Psoas muscle (tissue), 8 donors: Measurements from ENCODE around the gene SUGP2. TPM values are rescaled to one million over a fixed set of nuclear protein-coding genes. Genes with fewer than 3 reads are reported as not detected.
A peak's percentile ranks its signal among the peaks of the same experiment; 100 is the strongest.

Experiments used
- ATAC-seq, 4 donors: fragments of 200-7000 bp; cut with Tn5 transposase; one replicate each; pipeline ENCODE4 v1.9.1; 2020; ENCODE audit warnings: moderate library complexity in 3 of 4, mild to moderate bottlenecking in 2 of 4
- DNase-seq, 2 donors: peaks; one replicate each; pipeline ENCODE4 v3.0.0-alpha.2; 2020
- H3K27ac ChIP-seq: fragments of 200-600 bp; one replicate; pipeline ENCODE4 v1.8.0; 2022
- H3K27me3 ChIP-seq, 3 donors: fragments of 200-600 bp in 1 of 3; one replicate each; pipeline versions ENCODE4 v1.6.1 to v1.8.0; 2013 to 2022; ENCODE audit warnings: low read length in 2 of 3, mild to moderate bottlenecking in 2 of 3, moderate library complexity in 1 of 3; ENCODE audit not compliant: insufficient read depth in 3 of 3
- H3K36me3 ChIP-seq, 2 donors: fragments of 200-600 bp in 1 of 2; one replicate each; pipeline versions ENCODE4 v1.6.1 to v1.8.0; 2013 to 2022; ENCODE audit warnings: low read depth in 1 of 2, mild to moderate bottlenecking in 1 of 2, moderate library complexity in 1 of 2; ENCODE audit not compliant: insufficient read depth in 1 of 2
- H3K4me1 ChIP-seq: fragments of 200-600 bp; one replicate; pipeline ENCODE4 v1.8.0; 2022
- H3K4me3 ChIP-seq: fragments of 200-600 bp; one replicate; pipeline ENCODE4 v1.8.0; 2022; ENCODE audit warnings: mild to moderate bottlenecking
- H3K9me3 ChIP-seq: fragments of 200-600 bp; one replicate; pipeline ENCODE4 v1.8.0; 2022
- WGBS, 3 donors: extraction: QIAGEN DNeasy Blood & Tissue Kit; methylation state at CpG; one replicate each; pipeline versions ENCODE4 v1.1.6 to v1.1.7; 2013; 5-methylcytosine and 5-hydroxymethylcytosine counted together
- intact Hi-C, 2 donors: fragments of 100-400 bp; cut with DNase I; formaldehyde crosslinking; loops; one replicate each; pipeline versions ENCODE4 v1.11.0 to v1.14.2; 2022
- polyA plus RNA-seq, 3 donors: library from polyadenylated mRNA; stranded (reverse); fragments of 200-250 nt; gene quantifications; one replicate each; pipeline ENCODE4 v1.2.3, GENCODE V29; 2013
- total RNA-seq, 4 donors: library from RNA; stranded (reverse); fragmentation: NEBNext Ultra II Directional in 2 of 4; extraction: Animal tissue kit (Norgen Biotek cat#: 25700) in 2 of 4; gene quantifications; one replicate each; pipeline versions ENCODE4 v1.2.1 to v1.2.4, GENCODE V29; 2021 to 2023
- TF ChIP-seq, protein P1 (sequence below): fragments of 200-600 bp; IDR thresholded peaks from one replicate; pipeline ENCODE4 v1.8.0; 2022; ENCODE audit warnings: antibody characterized with exemption
- donor health status: healthy with polysubstance abuse.
- donor health status: DM: no; HTN: no; CAD: no; lungs with moderate emphysema.
- donor health status: Bipolar disorder and iron deficiency.
- donor health status: healthy.
- donor health status: DM: yes; HTN: yes; CAD: no.
- donor health status: DM: no; HTN: no; CAD: no.
- donor health status: DM: no; HTN: no; CAD: no.
- donor health status: DM: yes; HTN: yes; CAD: no.

Gene SUGP2
- total and polyA plus RNA-seq, 7 donors = 31.8 to 53.3 (median 43.9) TPM

GRCh38 chr19:18941628-18942354 lies 91.5 kb downstream of the SUGP2 start:
- DNase-seq (no peak), ATAC-seq (no peak)
- H3K27ac ChIP-seq = peak overlapping the region; percentile 60
- H3K36me3 ChIP-seq = peaks cover 0 to 26% of the 10 kb centered on the region in 2 donors
- H3K27me3 ChIP-seq = no peaks in the 10 kb centered on the region
- no peaks in the 10 kb centered on the region for H3K9me3 ChIP-seq
- TF ChIP-seq, protein P1, sequence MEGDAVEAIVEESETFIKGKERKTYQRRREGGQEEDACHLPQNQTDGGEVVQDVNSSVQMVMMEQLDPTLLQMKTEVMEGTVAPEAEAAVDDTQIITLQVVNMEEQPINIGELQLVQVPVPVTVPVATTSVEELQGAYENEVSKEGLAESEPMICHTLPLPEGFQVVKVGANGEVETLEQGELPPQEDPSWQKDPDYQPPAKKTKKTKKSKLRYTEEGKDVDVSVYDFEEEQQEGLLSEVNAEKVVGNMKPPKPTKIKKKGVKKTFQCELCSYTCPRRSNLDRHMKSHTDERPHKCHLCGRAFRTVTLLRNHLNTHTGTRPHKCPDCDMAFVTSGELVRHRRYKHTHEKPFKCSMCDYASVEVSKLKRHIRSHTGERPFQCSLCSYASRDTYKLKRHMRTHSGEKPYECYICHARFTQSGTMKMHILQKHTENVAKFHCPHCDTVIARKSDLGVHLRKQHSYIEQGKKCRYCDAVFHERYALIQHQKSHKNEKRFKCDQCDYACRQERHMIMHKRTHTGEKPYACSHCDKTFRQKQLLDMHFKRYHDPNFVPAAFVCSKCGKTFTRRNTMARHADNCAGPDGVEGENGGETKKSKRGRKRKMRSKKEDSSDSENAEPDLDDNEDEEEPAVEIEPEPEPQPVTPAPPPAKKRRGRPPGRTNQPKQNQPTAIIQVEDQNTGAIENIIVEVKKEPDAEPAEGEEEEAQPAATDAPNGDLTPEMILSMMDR = no peak
- H3K4me1 ChIP-seq = peaks cover 8% of the 10 kb centered on the region
- 62 to 69% (median 62%) methylated on average over 18 of the region's 18 CpGs for WGBS, 3 donors
- intact Hi-C loops = loop anchor here in 1 of 2 donors (2.0 to 5.0 kb wide), 2 partner anchors 46 to 47 kb away; no protein-coding TSS in a partner anchor
- H3K4me3 ChIP-seq = peak overlapping the region; percentile 45

Other genes starting within 250 kb of the SUGP2 start
- gene COMP, start 242.2 kb downstream of the SUGP2 start, total RNA-seq = 1 to 10 TPM in 2 of 4 donors, under 1 TPM in 1, not detected in 1; 0.12 to 1.8 (median 1.5) TPM
- under 1 TPM; 0.10 to 0.94 (median 0.75) TPM for gene COMP, start 242.2 kb downstream of the SUGP2 start, polyA plus RNA-seq
- gene UPF1, start 201.6 kb downstream of the SUGP2 start, total RNA-seq = 10 to 100 TPM; 34.6 to 45.0 (median 37.9) TPM
- gene UPF1, start 201.6 kb downstream of the SUGP2 start, polyA plus RNA-seq = 10 to 100 TPM; 15.6 to 34.5 (median 34.4) TPM
- 1 to 10 TPM; 4.3 to 6.4 (median 5.3) TPM for gene CERS1, start 137.4 kb downstream of the SUGP2 start, total RNA-seq
- gene CERS1, start 137.4 kb downstream of the SUGP2 start, polyA plus RNA-seq = 1 to 10 TPM; 2.1 to 4.6 (median 4.0) TPM
- gene COPE, start 114.1 kb downstream of the SUGP2 start, total RNA-seq = 100 to 1,000 TPM in 3 of 4 donors, 10 to 100 TPM in 1; 91.5 to 110 (median 105) TPM
- gene COPE, start 114.1 kb downstream of the SUGP2 start, polyA plus RNA-seq = 100 to 1,000 TPM; 117 to 173 (median 130) TPM
- 10 to 100 TPM; 27.2 to 35.3 (median 30.3) TPM for gene DDX49, start 113.8 kb downstream of the SUGP2 start, total RNA-seq
- 10 to 100 TPM; 47.2 to 73.1 (median 47.7) TPM for gene DDX49, start 113.8 kb downstream of the SUGP2 start, polyA plus RNA-seq
- gene HOMER3, start 92.3 kb downstream of the SUGP2 start, total RNA-seq = 10 to 100 TPM; 61.4 to 77.9 (median 67.7) TPM
- 10 to 100 TPM; 72.9 to 86.2 (median 83.1) TPM for gene HOMER3, start 92.3 kb downstream of the SUGP2 start, polyA plus RNA-seq
- 10 to 100 TPM; 13.7 to 22.6 (median 18.8) TPM for gene ARMC6, start 86 bp upstream of the SUGP2 start, total RNA-seq
- gene ARMC6, start 86 bp upstream of the SUGP2 start, polyA plus RNA-seq = 10 to 100 TPM; 22.8 to 74.1 (median 25.7) TPM
- 10 to 100 TPM; 14.7 to 40.2 (median 24.5) TPM for gene SLC25A42, start 30.5 kb upstream of the SUGP2 start, total RNA-seq
- 10 to 100 TPM in 2 of 3 donors, 1 to 10 TPM in 1; 4.6 to 31.9 (median 12.2) TPM for gene SLC25A42, start 30.5 kb upstream of the SUGP2 start, polyA plus RNA-seq
- gene TMEM161A, start 105.0 kb upstream of the SUGP2 start, total RNA-seq = 10 to 100 TPM; 31.3 to 61.3 (median 42.8) TPM
- 10 to 100 TPM; 30.2 to 46.1 (median 37.6) TPM for gene TMEM161A, start 105.0 kb upstream of the SUGP2 start, polyA plus RNA-seq
- under 1 TPM; 0.56 to 0.91 (median 0.63) TPM for gene MEF2B, start 136.7 kb upstream of the SUGP2 start, total RNA-seq
- under 1 TPM; 0.07 to 0.18 (median 0.16) TPM for gene MEF2B, start 136.7 kb upstream of the SUGP2 start, polyA plus RNA-seq
- 10 to 100 TPM; 16.0 to 33.6 (median 21.0) TPM for gene BORCS8, start 158.6 kb upstream of the SUGP2 start, total RNA-seq
- 10 to 100 TPM; 25.2 to 46.1 (median 41.2) TPM for gene BORCS8, start 158.6 kb upstream of the SUGP2 start, polyA plus RNA-seq
- gene RFXANK, start 158.7 kb upstream of the SUGP2 start, total RNA-seq = 10 to 100 TPM; 33.3 to 53.5 (median 46.2) TPM
- gene RFXANK, start 158.7 kb upstream of the SUGP2 start, polyA plus RNA-seq = 10 to 100 TPM; 39.1 to 64.9 (median 57.4) TPM
- 10 to 100 TPM in 3 of 4 donors, 1 to 10 TPM in 1; 7.5 to 15.8 (median 12.8) TPM for gene NR2C2AP, start 169.9 kb upstream of the SUGP2 start, total RNA-seq
- gene NR2C2AP, start 169.9 kb upstream of the SUGP2 start, polyA plus RNA-seq = 10 to 100 TPM; 17.5 to 44.4 (median 21.9) TPM
- gene NCAN, start 178.4 kb upstream of the SUGP2 start, total RNA-seq = not detected
- gene NCAN, start 178.4 kb upstream of the SUGP2 start, polyA plus RNA-seq = under 1 TPM in 1 of 3 donors, not detected in 2; 0.03 TPM
- under 1 TPM in 1 of 4 donors, not detected in 3; 0.14 TPM for gene TM6SF2, start 239.8 kb upstream of the SUGP2 start, total RNA-seq
- gene TM6SF2, start 239.8 kb upstream of the SUGP2 start, polyA plus RNA-seq = under 1 TPM in 1 of 3 donors, not detected in 2; 0.29 TPM